Measurements from ENCODE around the gene BRSK2.

DNA sequence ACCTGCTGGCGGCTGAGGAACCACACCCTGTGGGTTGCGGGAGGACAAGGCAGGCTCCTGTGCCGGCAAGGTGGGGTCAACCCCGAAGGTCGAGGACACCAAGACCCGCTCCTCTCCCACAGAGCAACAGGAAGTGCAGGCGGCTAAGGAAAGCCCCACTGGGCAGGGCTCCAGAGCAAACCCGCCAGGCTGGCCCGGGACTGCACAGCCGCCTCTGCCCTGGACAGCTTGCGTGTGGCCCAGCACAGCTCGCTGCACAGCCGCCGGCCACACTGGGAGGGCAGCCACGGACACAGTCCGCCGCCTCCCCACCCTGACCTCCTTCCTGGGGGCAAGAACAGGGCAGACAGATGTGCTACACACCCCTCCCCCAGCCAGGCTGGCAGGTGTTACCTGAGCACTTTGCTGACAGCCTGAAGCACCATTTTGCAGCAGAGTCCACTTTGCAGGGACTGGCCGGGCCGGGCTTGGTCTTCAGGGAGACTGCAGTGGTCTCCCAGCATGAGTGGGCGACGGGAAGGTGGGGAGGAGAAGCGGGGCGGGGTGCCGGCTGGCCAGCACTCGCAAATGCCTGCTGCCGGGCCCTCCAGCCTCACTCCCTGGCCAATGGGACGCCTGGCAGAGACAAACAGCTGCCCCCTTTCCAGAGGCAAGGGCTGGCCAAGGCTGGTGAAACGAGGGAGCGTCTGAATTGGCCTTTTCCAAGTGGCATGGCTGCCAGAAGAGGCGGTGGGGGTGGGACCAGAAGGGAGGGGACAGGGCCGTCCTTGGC lies 96.5 kb downstream of the BRSK2 start, which contains the start of gene MOB2:
- TF ChIP-seq, protein P1, sequence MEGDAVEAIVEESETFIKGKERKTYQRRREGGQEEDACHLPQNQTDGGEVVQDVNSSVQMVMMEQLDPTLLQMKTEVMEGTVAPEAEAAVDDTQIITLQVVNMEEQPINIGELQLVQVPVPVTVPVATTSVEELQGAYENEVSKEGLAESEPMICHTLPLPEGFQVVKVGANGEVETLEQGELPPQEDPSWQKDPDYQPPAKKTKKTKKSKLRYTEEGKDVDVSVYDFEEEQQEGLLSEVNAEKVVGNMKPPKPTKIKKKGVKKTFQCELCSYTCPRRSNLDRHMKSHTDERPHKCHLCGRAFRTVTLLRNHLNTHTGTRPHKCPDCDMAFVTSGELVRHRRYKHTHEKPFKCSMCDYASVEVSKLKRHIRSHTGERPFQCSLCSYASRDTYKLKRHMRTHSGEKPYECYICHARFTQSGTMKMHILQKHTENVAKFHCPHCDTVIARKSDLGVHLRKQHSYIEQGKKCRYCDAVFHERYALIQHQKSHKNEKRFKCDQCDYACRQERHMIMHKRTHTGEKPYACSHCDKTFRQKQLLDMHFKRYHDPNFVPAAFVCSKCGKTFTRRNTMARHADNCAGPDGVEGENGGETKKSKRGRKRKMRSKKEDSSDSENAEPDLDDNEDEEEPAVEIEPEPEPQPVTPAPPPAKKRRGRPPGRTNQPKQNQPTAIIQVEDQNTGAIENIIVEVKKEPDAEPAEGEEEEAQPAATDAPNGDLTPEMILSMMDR (IDR thresholded peaks at IDR 0.05): no peak
- TF ChIP-seq POLR2AphosphoS5 (IDR thresholded peaks at IDR 0.05; ENCODE audit: low read depth, low read length) (no peak), TCF7L2 (IDR thresholded peaks at IDR 0.05; ENCODE audit: low read depth, low read length) (no peak)
